Measurements from ENCODE around the gene DBP.

Gene DBP

GRCh38 chr19:48650974-48651682 is 13.9 kb upstream of the DBP start:
- H3K36me3 ChIP-seq (ENCODE audit: control insufficient read depth in 2 of 2, insufficient read depth in 2 of 2, low read length in 2 of 2): no peaks in the 10 kb centered on the region
- no peak overlapping the region for H3K27ac ChIP-seq (ENCODE audit: low read length)
- H3K9ac ChIP-seq (ENCODE audit: low read length in 2 of 2): no peak overlapping the region
- H3K27me3 ChIP-seq (ENCODE audit: control insufficient read depth in 1 of 2, insufficient read depth in 2 of 2, low read length in 2 of 2): no peaks in the 10 kb centered on the region
- no peaks in the 10 kb centered on the region for H3K4me1 ChIP-seq (ENCODE audit: control insufficient read depth, insufficient read depth, low read length)
- H3K9me3 ChIP-seq (ENCODE audit: control insufficient read depth in 2 of 2, low read length in 2 of 2): no peaks in the 10 kb centered on the region
- no peak overlapping the region for H3K4me3 ChIP-seq (ENCODE audit: low read length in 2 of 2)

GRCh38 chr19:48648134-48648533 is 11.0 kb upstream of the DBP start:
- no peaks in the 10 kb centered on the region for H3K36me3 ChIP-seq (ENCODE audit: control insufficient read depth in 2 of 2, insufficient read depth in 2 of 2, low read length in 2 of 2)
- H3K4me3 ChIP-seq (ENCODE audit: low read length in 2 of 2): no peak overlapping the region
- H3K9ac ChIP-seq (ENCODE audit: low read length in 2 of 2): no peak overlapping the region
- no peaks in the 10 kb centered on the region for H3K27me3 ChIP-seq (ENCODE audit: control insufficient read depth in 1 of 2, insufficient read depth in 2 of 2, low read length in 2 of 2)
- H3K27ac ChIP-seq (ENCODE audit: low read length): no peak overlapping the region
- H3K9me3 ChIP-seq (ENCODE audit: control insufficient read depth in 2 of 2, low read length in 2 of 2): no peaks in the 10 kb centered on the region
- peaks cover 16% of the 10 kb centered on the region for H3K4me1 ChIP-seq (ENCODE audit: control insufficient read depth, insufficient read depth, low read length)

- Histone ChIP-seq H3K4me3 (ENCODE audit: low read length in 2 of 2) (peak overlapping the region in 1 of 2 donors; percentile 35), H3K27ac (ENCODE audit: low read length) (peak overlapping the region; percentile 92), H3K9ac (ENCODE audit: low read length in 2 of 2) (peak overlapping the region in 1 of 2 donors; percentile 76), H3K36me3 (ENCODE audit: control insufficient read depth in 2 of 2, insufficient read depth in 2 of 2, low read length in 2 of 2) (no peaks in the 10 kb centered on the region), H3K9me3 (ENCODE audit: control insufficient read depth in 2 of 2, low read length in 2 of 2) (no peaks in the 10 kb centered on the region), H3K27me3 (ENCODE audit: control insufficient read depth in 1 of 2, insufficient read depth in 2 of 2, low read length in 2 of 2) (no peaks in the 10 kb centered on the region), H3K4me1 (ENCODE audit: control insufficient read depth, insufficient read depth, low read length) (peaks cover 16% of the 10 kb centered on the region)
Observed at GRCh38 chr19:48646722-48647216, 9.6 kb upstream of the DBP start.

GRCh38 chr19:48646001-48646721 is 9.0 kb upstream of the DBP start, which contains the start of gene CA11:
TSS of gene CA11 (minus strand) at chr19:48646187. CDS start at chr19:48645632, 555 bp downstream.
- H3K4me3 ChIP-seq (ENCODE audit: low read length in 2 of 2): peak within 1 kb of the TSS; percentile 79 to 87
- H3K4me1 ChIP-seq (ENCODE audit: control insufficient read depth, insufficient read depth, low read length): peaks cover 16% of the 10 kb centered on the region
- H3K9me3 ChIP-seq (ENCODE audit: control insufficient read depth in 2 of 2, low read length in 2 of 2): no peaks in the 10 kb centered on the region
- no peaks in the 10 kb centered on the region for H3K27me3 ChIP-seq (ENCODE audit: control insufficient read depth in 1 of 2, insufficient read depth in 2 of 2, low read length in 2 of 2)
- peak within 1 kb of the TSS; percentile 76 for H3K9ac ChIP-seq (ENCODE audit: low read length in 2 of 2)
- H3K36me3 ChIP-seq (ENCODE audit: control insufficient read depth in 2 of 2, insufficient read depth in 2 of 2, low read length in 2 of 2): no peaks in the 10 kb centered on the region
- H3K27ac ChIP-seq (ENCODE audit: low read length): peak within 1 kb of the TSS; percentile 92

- peak overlapping the region; percentile 79 to 87 for H3K4me3 ChIP-seq (ENCODE audit: low read length in 2 of 2)
Observed at GRCh38 chr19:48645620-48646000, 8.4 kb upstream of the DBP start.

GRCh38 chr19:48644839-48645619 is 7.8 kb upstream of the DBP start:
- Histone ChIP-seq H3K9ac (ENCODE audit: low read length in 2 of 2) (peak overlapping the region; percentile 76), H3K27ac (ENCODE audit: low read length) (peak overlapping the region; percentile 92), H3K27me3 (ENCODE audit: control insufficient read depth in 1 of 2, insufficient read depth in 2 of 2, low read length in 2 of 2) (no peaks in the 10 kb centered on the region), H3K9me3 (ENCODE audit: control insufficient read depth in 2 of 2, low read length in 2 of 2) (no peaks in the 10 kb centered on the region), H3K36me3 (ENCODE audit: control insufficient read depth in 2 of 2, insufficient read depth in 2 of 2, low read length in 2 of 2) (no peaks in the 10 kb centered on the region), H3K4me3 (ENCODE audit: low read length in 2 of 2) (peak overlapping the region; percentile 79 to 87), H3K4me1 (ENCODE audit: control insufficient read depth, insufficient read depth, low read length) (peaks cover 16% of the 10 kb centered on the region)

More at GRCh38 chr19:48645620-48646000, 8.4 kb upstream of the DBP start:
- H3K9ac ChIP-seq (ENCODE audit: low read length in 2 of 2): peak overlapping the region; percentile 76
- peak overlapping the region; percentile 92 for H3K27ac ChIP-seq (ENCODE audit: low read length)
- H3K27me3 ChIP-seq (ENCODE audit: control insufficient read depth in 1 of 2, insufficient read depth in 2 of 2, low read length in 2 of 2): no peaks in the 10 kb centered on the region
- H3K36me3 ChIP-seq (ENCODE audit: control insufficient read depth in 2 of 2, insufficient read depth in 2 of 2, low read length in 2 of 2): no peaks in the 10 kb centered on the region
- no peaks in the 10 kb centered on the region for H3K9me3 ChIP-seq (ENCODE audit: control insufficient read depth in 2 of 2, low read length in 2 of 2)
- H3K4me1 ChIP-seq (ENCODE audit: control insufficient read depth, insufficient read depth, low read length): peaks cover 16% of the 10 kb centered on the region

- Histone ChIP-seq H3K4me3 (ENCODE audit: low read length in 2 of 2) (peak overlapping the region; percentile 79 to 87), H3K27ac (ENCODE audit: low read length) (no peak overlapping the region), H3K27me3 (ENCODE audit: control insufficient read depth in 1 of 2, insufficient read depth in 2 of 2, low read length in 2 of 2) (no peaks in the 10 kb centered on the region), H3K4me1 (ENCODE audit: control insufficient read depth, insufficient read depth, low read length) (peaks cover 19% of the 10 kb centered on the region), H3K9me3 (ENCODE audit: control insufficient read depth in 2 of 2, low read length in 2 of 2) (no peaks in the 10 kb centered on the region), H3K36me3 (ENCODE audit: control insufficient read depth in 2 of 2, insufficient read depth in 2 of 2, low read length in 2 of 2) (no peaks in the 10 kb centered on the region), H3K9ac (ENCODE audit: low read length in 2 of 2) (peak overlapping the region; percentile 32 to 36)
Observed at GRCh38 chr19:48644355-48644754, 7.2 kb upstream of the DBP start.

GRCh38 chr19:48642862-48643261 is 5.7 kb upstream of the DBP start:
- no peaks in the 10 kb centered on the region for H3K27me3 ChIP-seq (ENCODE audit: control insufficient read depth in 1 of 2, insufficient read depth in 2 of 2, low read length in 2 of 2)
- H3K4me1 ChIP-seq (ENCODE audit: control insufficient read depth, insufficient read depth, low read length): peaks cover 26% of the 10 kb centered on the region
- no peaks in the 10 kb centered on the region for H3K9me3 ChIP-seq (ENCODE audit: control insufficient read depth in 2 of 2, low read length in 2 of 2)
- no peak overlapping the region for H3K4me3 ChIP-seq (ENCODE audit: low read length in 2 of 2)
- H3K27ac ChIP-seq (ENCODE audit: low read length): no peak overlapping the region
- no peak overlapping the region for H3K9ac ChIP-seq (ENCODE audit: low read length in 2 of 2)
- no peaks in the 10 kb centered on the region for H3K36me3 ChIP-seq (ENCODE audit: control insufficient read depth in 2 of 2, insufficient read depth in 2 of 2, low read length in 2 of 2)

GRCh38 chr19:48641850-48642249 is 4.7 kb upstream of the DBP start:
- Histone ChIP-seq H3K4me1 (ENCODE audit: control insufficient read depth, insufficient read depth, low read length) (peaks cover 28% of the 10 kb centered on the region), H3K4me3 (ENCODE audit: low read length in 2 of 2) (no peak overlapping the region), H3K9me3 (ENCODE audit: control insufficient read depth in 2 of 2, low read length in 2 of 2) (no peaks in the 10 kb centered on the region), H3K27ac (ENCODE audit: low read length) (no peak overlapping the region), H3K27me3 (ENCODE audit: control insufficient read depth in 1 of 2, insufficient read depth in 2 of 2, low read length in 2 of 2) (no peaks in the 10 kb centered on the region), H3K36me3 (ENCODE audit: control insufficient read depth in 2 of 2, insufficient read depth in 2 of 2, low read length in 2 of 2) (no peaks in the 10 kb centered on the region), H3K9ac (ENCODE audit: low read length in 2 of 2) (no peak overlapping the region)

GRCh38 chr19:48639483-48640375 is 2.5 kb upstream of the DBP start:
- H3K36me3 ChIP-seq (ENCODE audit: control insufficient read depth in 2 of 2, insufficient read depth in 2 of 2, low read length in 2 of 2): no peaks in the 10 kb centered on the region
- no peaks in the 10 kb centered on the region for H3K9me3 ChIP-seq (ENCODE audit: control insufficient read depth in 2 of 2, low read length in 2 of 2)
- no peak overlapping the region for H3K27ac ChIP-seq (ENCODE audit: low read length)
- H3K9ac ChIP-seq (ENCODE audit: low read length in 2 of 2): no peak overlapping the region
- H3K27me3 ChIP-seq (ENCODE audit: control insufficient read depth in 1 of 2, insufficient read depth in 2 of 2, low read length in 2 of 2): no peaks in the 10 kb centered on the region
- H3K4me1 ChIP-seq (ENCODE audit: control insufficient read depth, insufficient read depth, low read length): peaks cover 29% of the 10 kb centered on the region
- no peak overlapping the region for H3K4me3 ChIP-seq (ENCODE audit: low read length in 2 of 2)
